GM18502 (cell line): ENCODE results near the gene ADCY5.

Experiments
- ATAC-seq: cut with Tn5 transposase; IDR thresholded peaks from one replicate; pipeline ENCODE4 v1.9.1; 2021; ENCODE audit warnings: mild to moderate bottlenecking; ENCODE audit not compliant: unreplicated experiment, poor library complexity

Gene ADCY5

DNA sequence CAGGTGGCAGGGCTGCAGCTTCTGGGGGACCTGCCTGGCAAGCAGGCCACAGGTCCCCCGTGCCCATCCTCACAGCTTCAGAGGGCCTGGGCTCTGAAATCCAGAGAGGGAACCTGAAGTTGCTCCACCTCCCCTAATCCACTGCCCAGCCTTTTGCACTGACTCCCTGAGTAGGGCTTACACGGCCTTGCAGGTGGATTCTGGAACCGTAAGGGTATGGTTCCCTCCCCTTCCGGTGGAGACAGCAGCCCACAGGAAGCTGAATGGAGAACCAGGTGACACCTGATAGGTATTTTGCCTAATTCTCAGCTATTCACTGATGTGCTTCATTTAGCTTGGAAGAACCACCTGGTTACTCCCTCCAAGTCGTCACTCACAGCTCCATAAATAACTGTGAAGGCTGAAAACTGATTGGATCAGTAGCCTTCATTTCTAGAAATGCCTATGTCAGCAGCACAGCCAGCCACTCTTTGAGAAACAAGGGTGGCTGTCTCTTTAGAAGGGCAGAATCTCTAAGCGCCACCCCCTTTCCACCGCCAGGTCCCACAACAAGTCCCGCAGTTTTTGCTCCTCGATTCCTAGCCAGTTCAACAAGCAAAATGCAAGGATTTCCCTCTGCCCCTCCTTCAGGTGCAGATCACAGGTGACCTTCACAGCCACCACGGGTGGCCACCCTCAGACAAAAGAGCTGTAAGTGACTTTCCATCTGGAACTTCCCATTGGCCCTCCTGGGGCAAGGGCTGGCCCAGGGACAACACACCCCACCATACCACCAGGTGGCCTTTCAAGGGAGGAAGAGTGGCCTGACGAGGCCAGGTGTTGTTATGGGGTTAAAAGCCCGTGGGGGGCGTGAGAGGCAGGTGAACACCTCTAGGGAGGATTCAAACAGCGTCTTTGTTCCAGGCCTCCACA lies 134.3 kb downstream of the ADCY5 start:
- no peak for ATAC-seq

DNA sequence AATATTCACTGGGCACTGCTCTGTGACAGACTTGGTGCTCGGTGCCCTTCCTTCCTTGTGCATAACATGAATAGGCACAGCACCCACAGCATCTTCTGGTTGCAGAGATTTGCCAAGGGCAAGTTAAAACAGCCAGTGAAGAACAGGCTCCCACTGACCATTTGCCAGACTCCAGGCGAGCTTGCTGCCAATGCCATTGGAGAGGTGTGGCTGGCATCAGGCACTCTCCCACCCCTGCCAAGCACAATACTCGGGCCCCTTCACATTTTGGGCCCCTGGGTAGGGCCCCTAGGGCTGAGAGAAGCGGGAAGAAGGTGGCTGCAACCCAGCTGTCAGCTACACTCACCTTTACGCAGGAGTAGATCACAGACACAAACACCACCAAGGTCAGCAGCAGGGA lies 135.0 kb downstream of the ADCY5 start:
- ATAC-seq, result no peak

GRCh38 chr3:123312331-123313265 lies 136.3 kb downstream of the ADCY5 start:
- ATAC-seq, result no peak

GRCh38 chr3:123311201-123311600 lies 137.7 kb downstream of the ADCY5 start:
- ATAC-seq, result no peak

- no peak for ATAC-seq
These were observed 138.1 kb downstream of the ADCY5 start for GRCh38 chr3:123310741-123311140.

DNA sequence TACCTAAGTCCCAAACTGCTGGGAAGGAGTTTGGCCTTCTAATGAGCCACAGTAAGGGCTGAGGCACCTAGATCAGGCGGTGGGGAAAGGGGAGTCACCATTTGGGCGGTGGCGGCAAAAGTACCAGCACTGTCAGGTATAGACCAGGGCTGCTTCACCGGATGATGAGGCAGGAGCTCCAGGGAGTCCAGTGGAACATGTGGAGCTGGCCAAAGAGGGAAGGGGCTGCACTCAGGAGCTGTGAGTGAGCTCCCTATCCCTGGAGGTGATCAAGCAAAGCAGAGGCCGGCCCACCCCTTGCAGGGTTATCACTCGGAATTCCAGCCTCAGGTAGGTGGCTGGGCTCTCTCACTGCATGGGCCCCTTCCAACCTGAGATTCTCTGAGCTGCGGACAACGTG lies 138.7 kb downstream of the ADCY5 start:
- no peak for ATAC-seq

- ATAC-seq, result no peak
These were observed 141.8 kb downstream of the ADCY5 start for GRCh38 chr3:123307064-123307463.

GRCh38 chr3:123305192-123305591 lies 143.7 kb downstream of the ADCY5 start:
- no peak for ATAC-seq

- ATAC-seq, result no peak
These were observed 144.8 kb downstream of the ADCY5 start for GRCh38 chr3:123303976-123304560.

DNA sequence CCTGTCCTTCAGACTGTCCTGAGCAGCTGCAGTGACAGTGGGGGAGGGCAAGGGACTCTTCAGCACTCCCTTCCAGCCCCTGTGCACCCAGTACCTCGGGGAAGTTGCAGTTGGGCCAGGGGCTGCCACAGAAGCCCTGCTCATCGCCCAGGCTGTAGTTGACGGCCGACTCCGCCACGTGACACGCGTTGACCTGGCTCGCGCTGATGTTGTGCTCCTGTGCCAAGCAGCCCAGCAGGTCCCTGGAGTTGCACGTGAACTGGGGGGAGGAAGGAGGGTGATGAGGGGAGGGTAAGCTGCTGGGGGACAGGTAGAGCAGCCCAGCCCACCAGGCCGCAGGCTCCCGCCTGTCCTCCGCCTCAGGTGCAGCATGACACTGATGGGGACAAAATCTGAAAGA lies 145.9 kb downstream of the ADCY5 start:
- no peak for ATAC-seq

- no peak for ATAC-seq
These were observed 147.3 kb downstream of the ADCY5 start for GRCh38 chr3:123301331-123302184.

DNA sequence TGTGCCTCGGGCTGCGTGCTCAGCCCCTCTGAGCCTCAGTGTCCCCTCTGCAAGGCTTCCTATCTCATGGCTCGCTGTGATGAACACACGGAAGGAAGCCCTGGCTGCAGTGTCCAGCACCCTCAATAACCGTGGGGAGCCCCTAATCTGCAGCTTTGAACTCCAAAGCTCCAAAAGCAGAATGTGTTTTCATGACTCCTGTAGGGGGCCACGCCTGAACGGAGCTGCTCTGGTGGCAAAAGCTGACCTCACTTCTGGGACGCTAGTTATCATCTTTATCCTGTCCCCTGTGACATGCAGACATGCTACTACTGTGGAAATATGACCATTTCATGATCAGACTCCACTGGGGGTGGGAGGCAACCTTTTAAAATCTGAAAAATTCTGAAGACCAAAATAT lies 148.3 kb downstream of the ADCY5 start:
- no peak for ATAC-seq

DNA sequence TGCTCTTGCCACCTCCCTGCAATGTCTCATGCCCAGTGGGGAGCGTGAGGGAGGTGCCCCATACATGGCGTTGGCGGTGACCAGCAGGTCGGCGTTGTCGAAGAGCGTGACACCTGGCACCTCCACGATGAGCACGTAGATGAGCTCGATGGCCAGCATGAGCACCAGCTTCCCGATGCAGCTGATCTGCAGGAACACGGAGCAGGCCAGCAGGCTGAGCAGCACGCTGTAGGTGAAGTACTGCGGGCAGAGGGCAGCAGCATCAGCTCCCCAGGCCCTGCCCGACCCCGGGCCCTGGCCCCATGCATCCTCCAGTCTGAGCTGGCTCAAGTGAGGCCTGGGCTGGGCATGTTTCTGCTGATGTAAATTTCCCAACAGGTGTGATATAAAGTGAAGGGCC lies 148.8 kb downstream of the ADCY5 start:
- no peak for ATAC-seq

GRCh38 chr3:123299581-123299980 lies 149.3 kb downstream of the ADCY5 start:
- no peak for ATAC-seq

DNA sequence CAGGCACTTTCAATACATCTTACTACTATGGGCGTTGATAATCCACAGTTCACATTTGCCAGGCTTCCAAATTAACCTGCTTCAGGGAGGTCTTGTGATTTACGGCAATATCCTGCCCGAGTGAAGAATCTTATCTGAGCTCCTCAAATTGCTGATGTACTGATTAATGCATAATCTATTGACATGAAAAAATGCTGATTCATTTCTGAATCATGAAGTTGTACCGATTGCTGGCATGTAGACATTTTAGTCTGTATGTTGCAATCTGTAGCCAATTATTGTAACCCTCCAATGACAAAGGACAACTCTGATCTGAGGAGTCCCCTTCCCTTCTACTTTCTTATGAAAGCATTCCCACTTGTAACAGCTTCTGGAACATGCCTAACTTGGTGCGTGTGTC lies 150.0 kb downstream of the ADCY5 start:
- ATAC-seq, result no peak

DNA sequence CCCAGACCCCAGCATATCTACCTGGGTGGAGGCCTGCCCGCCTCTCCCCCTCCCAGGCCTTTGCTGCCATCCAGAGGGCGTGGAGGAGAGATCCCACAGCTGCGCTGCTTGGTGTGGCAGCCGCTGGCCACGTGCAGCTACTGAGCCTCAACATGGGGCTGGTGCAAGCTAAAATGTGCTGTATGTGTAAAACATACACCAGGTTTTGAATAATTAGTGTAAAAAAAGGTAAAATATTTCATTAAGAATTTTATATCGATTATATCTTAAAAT lies 151.3 kb downstream of the ADCY5 start:
- no peak for ATAC-seq

GRCh38 chr3:123296836-123297626 lies 151.9 kb downstream of the ADCY5 start:
- ATAC-seq, result no peak

DNA sequence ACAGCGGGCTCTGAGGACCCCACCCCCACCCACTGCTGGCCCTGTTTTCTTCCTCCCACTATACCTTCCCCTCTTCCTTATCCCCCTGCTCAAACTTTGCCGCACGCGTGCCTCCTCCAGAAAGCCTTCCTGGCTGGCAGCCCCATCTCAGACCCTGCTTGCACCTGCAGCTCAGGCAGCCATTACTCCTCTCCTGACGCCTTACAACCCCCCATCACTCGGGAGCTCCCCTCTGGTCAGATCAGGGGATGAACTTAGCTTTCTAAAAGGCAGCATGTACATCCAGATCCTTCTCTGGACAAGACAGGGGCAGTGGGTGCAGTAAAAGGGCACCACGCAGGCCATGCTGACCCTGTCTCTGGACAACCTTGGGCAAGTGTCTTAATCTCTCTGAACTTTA lies 152.6 kb downstream of the ADCY5 start:
- no peak for ATAC-seq

DNA sequence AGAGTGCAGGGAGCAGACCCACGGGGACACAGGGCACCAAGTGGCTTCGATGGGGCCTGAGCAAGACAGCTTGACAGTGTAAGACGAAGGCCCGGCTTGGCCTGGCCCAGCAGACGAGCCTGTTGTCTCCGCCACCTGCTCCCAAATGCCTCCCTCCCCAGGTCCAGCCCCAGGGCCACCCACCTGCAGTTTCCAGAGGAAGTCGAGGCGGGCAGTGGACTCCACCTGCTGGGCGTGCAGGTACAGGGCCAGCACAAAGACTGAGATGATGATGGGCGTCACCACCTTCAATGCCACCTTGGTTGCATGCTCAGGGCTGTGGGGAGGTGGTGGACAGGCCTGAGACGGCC lies 153.0 kb downstream of the ADCY5 start:
- ATAC-seq, result no peak
